Dermis microvascular lymphatic vessel endothelial cell (primary cell): ENCODE results near the gene RBBP8NL. TPM values are rescaled to one million over a fixed set of nuclear protein-coding genes. Genes with fewer than 3 reads are reported as not detected.
A peak's percentile ranks its signal among the peaks of the same experiment; 100 is the strongest.

ENCODE experiments used
- DNase-seq, 2 donors: peaks; one replicate each; pipeline versions ENCODE4 v3.0.0 to v3.0.0-alpha.2; 2010; ENCODE audit warnings: low read depth in 2 of 2
- total RNA-seq: library from RNA; depleted of rRNA; stranded (reverse); fragments of >200 nt; gene quantifications from 2 replicates; pipeline ENCODE4 v1.2.1, GENCODE V29; 2014

Gene RBBP8NL
- total RNA-seq, 1 donor from 2014 or later: not detected

- DNase-seq: peak; percentile 63 to 91
These were observed 63.2 kb downstream of the RBBP8NL start for GRCh38 chr20:62363920-62364851.

DNA sequence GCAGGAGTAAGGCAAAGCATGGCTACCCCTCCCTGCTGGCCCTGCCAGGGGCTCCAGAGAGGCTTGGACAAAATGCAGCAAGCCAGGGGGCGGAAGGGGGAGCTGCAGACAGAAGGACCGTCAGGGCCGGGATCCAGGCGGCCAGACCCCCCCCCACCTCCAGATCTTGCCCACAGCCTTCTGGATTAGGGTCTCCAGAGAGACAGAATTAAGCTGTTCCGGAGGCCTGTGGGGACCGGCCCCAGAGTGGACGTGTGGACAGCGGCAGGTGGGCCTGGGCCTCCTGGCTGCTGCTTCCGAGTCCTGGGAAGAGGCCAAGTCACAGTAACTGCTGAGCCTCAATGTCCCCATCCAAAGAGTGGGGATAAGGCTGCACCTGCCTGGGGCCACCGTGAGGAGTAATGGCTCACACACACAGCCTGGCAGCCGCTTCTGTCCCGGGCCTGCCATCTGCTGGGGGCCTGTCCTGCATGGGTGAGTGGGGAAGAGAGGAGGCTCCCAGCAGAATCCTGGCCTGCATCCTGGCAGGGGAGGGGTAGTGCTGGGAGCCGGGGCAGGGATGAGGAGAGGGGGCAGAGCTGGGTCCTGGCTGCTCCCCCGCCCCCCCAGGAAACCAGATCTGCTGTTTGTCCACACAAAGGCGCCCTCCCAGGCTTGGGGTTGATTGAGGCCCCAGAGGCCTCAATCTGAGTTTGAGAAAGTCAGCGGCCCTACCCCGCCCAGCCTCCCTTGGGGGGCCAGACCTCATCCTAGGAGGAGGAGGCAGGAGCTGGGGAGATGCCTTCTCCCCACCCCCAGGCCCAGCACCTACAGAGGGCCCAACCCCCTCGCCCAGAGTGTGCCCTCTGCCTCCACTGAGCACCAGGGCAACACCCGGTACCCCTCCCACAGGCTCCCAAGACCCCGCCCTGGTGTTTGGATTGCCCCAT is 64.1 kb downstream of the RBBP8NL start:
- no peak for DNase-seq

DNA sequence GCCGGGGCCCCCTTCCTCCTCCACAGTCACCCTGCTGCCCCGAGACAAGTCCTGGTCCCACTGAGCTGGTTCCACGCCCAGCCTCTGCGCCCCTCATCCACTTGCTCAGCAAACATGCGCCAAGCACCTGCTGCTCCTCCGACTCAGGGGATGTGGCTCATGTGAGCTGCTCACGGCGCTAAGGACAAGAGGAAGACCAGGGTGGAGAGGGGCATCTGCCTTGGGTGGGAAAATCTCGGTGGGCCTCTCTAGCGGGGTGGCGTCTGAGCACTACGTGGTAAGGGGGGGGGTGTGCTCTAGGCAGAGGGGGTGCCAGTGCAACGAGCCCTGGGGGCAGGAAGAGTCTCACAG is 64.8 kb downstream of the RBBP8NL start:
- DNase-seq: no peak

GRCh38 chr20:62361799-62362589 is 65.3 kb downstream of the RBBP8NL start:
- no peak for DNase-seq

DNA sequence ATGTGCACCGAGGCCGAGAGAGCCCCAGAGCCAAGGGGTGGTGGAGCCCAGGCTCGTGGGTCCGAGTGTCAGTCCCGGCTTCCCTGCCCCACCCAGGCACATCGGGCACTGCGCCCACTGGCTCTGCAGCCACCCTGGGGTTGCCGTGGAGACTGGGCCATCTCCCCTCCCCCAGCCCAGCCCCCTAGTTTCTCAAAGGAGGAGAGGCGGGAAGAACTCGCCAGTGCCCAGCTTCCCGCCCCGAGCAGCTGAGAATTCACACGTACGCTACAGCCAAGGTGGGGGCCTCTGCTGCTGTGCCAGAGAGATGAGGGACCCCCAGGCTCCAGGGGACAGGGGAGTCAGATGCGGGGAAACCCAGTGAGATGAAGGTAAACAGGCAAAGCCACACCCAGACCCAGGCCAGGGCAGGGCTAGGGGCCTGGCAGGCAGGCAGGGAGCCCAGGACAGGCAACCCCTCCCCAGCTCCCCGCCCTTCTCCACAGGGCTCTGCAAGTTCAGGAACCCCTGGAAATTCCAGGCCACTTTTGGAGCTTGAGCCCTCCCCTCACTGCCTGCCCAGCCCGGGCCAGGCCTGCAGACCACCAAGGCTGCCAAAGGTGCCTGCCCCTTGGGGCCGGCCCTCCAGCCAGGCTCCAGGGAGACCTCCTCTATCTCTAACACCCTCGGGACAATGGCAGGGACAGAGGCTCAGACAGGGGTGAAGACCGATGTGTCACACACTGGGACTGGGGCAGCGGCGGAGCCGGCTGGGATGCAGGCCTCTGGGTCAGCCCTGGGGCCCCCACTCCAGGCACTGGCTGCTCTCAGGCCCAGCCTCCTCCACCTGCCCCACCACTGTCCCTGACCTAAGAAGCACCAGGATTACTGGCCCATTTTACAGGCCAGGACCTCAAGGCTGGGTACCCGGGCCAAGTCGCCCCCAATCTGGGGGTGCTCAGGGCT is 66.2 kb downstream of the RBBP8NL start:
- DNase-seq: no peak

Other genes with a start within 250 kb of the RBBP8NL start
- 7.8 and 12.0 TPM in 2 replicates for gene MTG2, start 244.5 kb downstream of the RBBP8NL start, total RNA-seq
- gene HRH3, start 207.3 kb downstream of the RBBP8NL start, total RNA-seq: not detected in 2 replicates
- gene OSBPL2, start 189.0 kb downstream of the RBBP8NL start, total RNA-seq: 22.1 and 28.8 TPM in 2 replicates
- gene ADRM1, start 124.5 kb downstream of the RBBP8NL start, total RNA-seq: 94.1 and 105 TPM in 2 replicates
- 18.6 and 23.1 TPM in 2 replicates for gene LAMA5, start 60.2 kb downstream of the RBBP8NL start, total RNA-seq
- gene RPS21, start 40.4 kb downstream of the RBBP8NL start, total RNA-seq: 612 and 719 TPM in 2 replicates
- 0.77 and 1.5 TPM in 2 replicates for gene CABLES2, start 20.3 kb downstream of the RBBP8NL start, total RNA-seq
- not detected in 2 replicates for gene GATA5, start 48.5 kb upstream of the RBBP8NL start, total RNA-seq
- 0.51 and 0.90 TPM in 2 replicates for gene SLCO4A1, start 215.0 kb upstream of the RBBP8NL start, total RNA-seq